ENCODE results near the gene DTX2. TPM values are rescaled to one million over a fixed set of nuclear protein-coding genes. Genes with fewer than 3 reads are reported as not detected.
"Not testable (repeated sequence)": the region's sequence is repeated elsewhere in the genome, so short reads cannot be mapped to it uniquely, and the experiment has no call there.

DTX2 gene
- polyA plus RNA-seq, 1 donor (not counting 4 experiments of a cell fraction or from before 2014, with no cell fraction given) = 15.1 TPM

- H3K9me3 ChIP-seq (ENCODE audit: control insufficient read depth, low read depth, low read length); dilution Hi-C loops (cut with MboI; ENCODE audit: extremely low pct_ligation_motif_present, low sequenced_read_pairs); H2AFZ ChIP-seq (ENCODE audit: control insufficient read depth, low read length); H3K4me3 ChIP-seq (ENCODE audit: control insufficient read depth in 2 of 3, extremely low read depth in 1 of 3, insufficient read depth in 2 of 3, low read depth in 1 of 3, low read length in 3 of 3); H3K79me2 ChIP-seq (ENCODE audit: control insufficient read depth, insufficient read depth, low read length); H3K9me1 ChIP-seq (ENCODE audit: control insufficient read depth, extremely low read depth, insufficient read depth, low read length); H3K36me3 ChIP-seq (ENCODE audit: control insufficient read depth in 2 of 2, extremely low read depth in 1 of 2, insufficient read depth in 2 of 2, low read length in 2 of 2); DNase-seq (ENCODE audit: low read depth, low spot score); H4K20me1 ChIP-seq (ENCODE audit: control insufficient read depth, extremely low read depth, insufficient read depth, low read length); H3K27me3 ChIP-seq (ENCODE audit: control insufficient read depth, extremely low read depth, insufficient read depth, low read length); H3K4me1 ChIP-seq (ENCODE audit: control insufficient read depth, extremely low read depth, insufficient read depth, low read length): not testable (repeated sequence)
- Histone ChIP-seq H3K27ac (ENCODE audit: control insufficient read depth, insufficient read depth, low read length) (peak overlapping the region; percentile 81), H3K4me2 (ENCODE audit: control insufficient read depth, extremely low read depth, insufficient read depth, low read depth, low read length) (peak overlapping the region; percentile 37), H3K9ac (ENCODE audit: control insufficient read depth, extremely low read depth, insufficient read depth, low read length) (peak overlapping the region; percentile 44)
- peak; percentile 98 for FAIRE-seq
Observed at GRCh38 chr7:76476742-76477474, 15.4 kb downstream of the DTX2 start.

GRCh38 chr7:76479628-76480027 lies 18.1 kb downstream of the DTX2 start:
- H3K9ac ChIP-seq (ENCODE audit: control insufficient read depth, extremely low read depth, insufficient read depth, low read length); FAIRE-seq; H3K4me3 ChIP-seq (ENCODE audit: control insufficient read depth in 2 of 3, extremely low read depth in 1 of 3, insufficient read depth in 2 of 3, low read depth in 1 of 3, low read length in 3 of 3); H3K27me3 ChIP-seq (ENCODE audit: control insufficient read depth, extremely low read depth, insufficient read depth, low read length); H3K4me1 ChIP-seq (ENCODE audit: control insufficient read depth, extremely low read depth, insufficient read depth, low read length); H4K20me1 ChIP-seq (ENCODE audit: control insufficient read depth, extremely low read depth, insufficient read depth, low read length); H3K79me2 ChIP-seq (ENCODE audit: control insufficient read depth, insufficient read depth, low read length); H3K4me2 ChIP-seq (ENCODE audit: control insufficient read depth, extremely low read depth, insufficient read depth, low read depth, low read length); dilution Hi-C loops (cut with MboI; ENCODE audit: extremely low pct_ligation_motif_present, low sequenced_read_pairs); DNase-seq (ENCODE audit: low read depth, low spot score); H2AFZ ChIP-seq (ENCODE audit: control insufficient read depth, low read length); H3K36me3 ChIP-seq (ENCODE audit: control insufficient read depth in 2 of 2, extremely low read depth in 1 of 2, insufficient read depth in 2 of 2, low read length in 2 of 2); H3K9me1 ChIP-seq (ENCODE audit: control insufficient read depth, extremely low read depth, insufficient read depth, low read length); H3K9me3 ChIP-seq (ENCODE audit: control insufficient read depth, low read depth, low read length): not testable (repeated sequence)
- peak overlapping the region; percentile 36 for H3K27ac ChIP-seq (ENCODE audit: control insufficient read depth, insufficient read depth, low read length)

GRCh38 chr7:76480403-76481253 lies 19.1 kb downstream of the DTX2 start:
- FAIRE-seq; H2AFZ ChIP-seq (ENCODE audit: control insufficient read depth, low read length); H3K4me2 ChIP-seq (ENCODE audit: control insufficient read depth, extremely low read depth, insufficient read depth, low read depth, low read length); H3K4me1 ChIP-seq (ENCODE audit: control insufficient read depth, extremely low read depth, insufficient read depth, low read length); H3K9me3 ChIP-seq (ENCODE audit: control insufficient read depth, low read depth, low read length); H3K79me2 ChIP-seq (ENCODE audit: control insufficient read depth, insufficient read depth, low read length); H3K9me1 ChIP-seq (ENCODE audit: control insufficient read depth, extremely low read depth, insufficient read depth, low read length); DNase-seq (ENCODE audit: low read depth, low spot score); H4K20me1 ChIP-seq (ENCODE audit: control insufficient read depth, extremely low read depth, insufficient read depth, low read length); H3K27me3 ChIP-seq (ENCODE audit: control insufficient read depth, extremely low read depth, insufficient read depth, low read length); H3K4me3 ChIP-seq (ENCODE audit: control insufficient read depth in 2 of 3, extremely low read depth in 1 of 3, insufficient read depth in 2 of 3, low read depth in 1 of 3, low read length in 3 of 3); H3K36me3 ChIP-seq (ENCODE audit: control insufficient read depth in 2 of 2, extremely low read depth in 1 of 2, insufficient read depth in 2 of 2, low read length in 2 of 2); dilution Hi-C loops (cut with MboI; ENCODE audit: extremely low pct_ligation_motif_present, low sequenced_read_pairs); H3K9ac ChIP-seq (ENCODE audit: control insufficient read depth, extremely low read depth, insufficient read depth, low read length): not testable (repeated sequence)
- H3K27ac ChIP-seq (ENCODE audit: control insufficient read depth, insufficient read depth, low read length) = peak overlapping the region; percentile 26

GRCh38 chr7:76482660-76483059 lies 21.2 kb downstream of the DTX2 start:
- H3K9ac ChIP-seq (ENCODE audit: control insufficient read depth, extremely low read depth, insufficient read depth, low read length); H4K20me1 ChIP-seq (ENCODE audit: control insufficient read depth, extremely low read depth, insufficient read depth, low read length); H3K27ac ChIP-seq (ENCODE audit: control insufficient read depth, insufficient read depth, low read length); H3K9me3 ChIP-seq (ENCODE audit: control insufficient read depth, low read depth, low read length); H2AFZ ChIP-seq (ENCODE audit: control insufficient read depth, low read length); H3K9me1 ChIP-seq (ENCODE audit: control insufficient read depth, extremely low read depth, insufficient read depth, low read length); DNase-seq (ENCODE audit: low read depth, low spot score); H3K36me3 ChIP-seq (ENCODE audit: control insufficient read depth in 2 of 2, extremely low read depth in 1 of 2, insufficient read depth in 2 of 2, low read length in 2 of 2); dilution Hi-C loops (cut with MboI; ENCODE audit: extremely low pct_ligation_motif_present, low sequenced_read_pairs); H3K27me3 ChIP-seq (ENCODE audit: control insufficient read depth, extremely low read depth, insufficient read depth, low read length); FAIRE-seq; H3K4me1 ChIP-seq (ENCODE audit: control insufficient read depth, extremely low read depth, insufficient read depth, low read length); H3K4me3 ChIP-seq (ENCODE audit: control insufficient read depth in 2 of 3, extremely low read depth in 1 of 3, insufficient read depth in 2 of 3, low read depth in 1 of 3, low read length in 3 of 3); H3K4me2 ChIP-seq (ENCODE audit: control insufficient read depth, extremely low read depth, insufficient read depth, low read depth, low read length); H3K79me2 ChIP-seq (ENCODE audit: control insufficient read depth, insufficient read depth, low read length): not testable (repeated sequence)

GRCh38 chr7:76483081-76483480 lies 21.6 kb downstream of the DTX2 start:
- DNase-seq (ENCODE audit: low read depth, low spot score); H3K9ac ChIP-seq (ENCODE audit: control insufficient read depth, extremely low read depth, insufficient read depth, low read length); H3K9me1 ChIP-seq (ENCODE audit: control insufficient read depth, extremely low read depth, insufficient read depth, low read length); H3K4me2 ChIP-seq (ENCODE audit: control insufficient read depth, extremely low read depth, insufficient read depth, low read depth, low read length); H4K20me1 ChIP-seq (ENCODE audit: control insufficient read depth, extremely low read depth, insufficient read depth, low read length); H2AFZ ChIP-seq (ENCODE audit: control insufficient read depth, low read length); H3K27me3 ChIP-seq (ENCODE audit: control insufficient read depth, extremely low read depth, insufficient read depth, low read length); H3K27ac ChIP-seq (ENCODE audit: control insufficient read depth, insufficient read depth, low read length); H3K4me1 ChIP-seq (ENCODE audit: control insufficient read depth, extremely low read depth, insufficient read depth, low read length); H3K9me3 ChIP-seq (ENCODE audit: control insufficient read depth, low read depth, low read length); dilution Hi-C loops (cut with MboI; ENCODE audit: extremely low pct_ligation_motif_present, low sequenced_read_pairs); H3K4me3 ChIP-seq (ENCODE audit: control insufficient read depth in 2 of 3, extremely low read depth in 1 of 3, insufficient read depth in 2 of 3, low read depth in 1 of 3, low read length in 3 of 3); FAIRE-seq; H3K79me2 ChIP-seq (ENCODE audit: control insufficient read depth, insufficient read depth, low read length); H3K36me3 ChIP-seq (ENCODE audit: control insufficient read depth in 2 of 2, extremely low read depth in 1 of 2, insufficient read depth in 2 of 2, low read length in 2 of 2): not testable (repeated sequence)
